SK-N-SH treated with all-trans-retinoic acid at 6 μM for 48 hours (cell line): ENCODE data around the gene PKM.

Source experiments
- ARNTL ChIP-seq: fragments of 450-650 bp; formaldehyde crosslinking; IDR thresholded peaks from 2 replicates; pipeline ENCODE4 v1.5.0; 2020; ENCODE audit warnings: low read depth, mild to moderate bottlenecking, moderate library complexity, borderline replicate concordance
- CSDC2 ChIP-seq: fragments of 250-450 bp; sonication (Bioruptor Pico); IDR thresholded peaks from 2 replicates; pipeline ENCODE4 v1.5.0; 2020; ENCODE audit warnings: mild to moderate bottlenecking, moderate library complexity
- TOX ChIP-seq: fragments of 250-450 bp; sonication (Bioruptor Pico); IDR thresholded peaks from 2 replicates; pipeline ENCODE4 v1.8.0; 2021; ENCODE audit warnings: mild to moderate bottlenecking, moderate library complexity, borderline replicate concordance
- ZNF70 ChIP-seq: fragments of 450-650 bp; formaldehyde crosslinking; IDR thresholded peaks from 2 replicates; pipeline ENCODE4 v1.5.0; 2020; ENCODE audit warnings: mild to moderate bottlenecking, moderate library complexity
- TF ChIP-seq, protein P1 (sequence below): fragments of 250-450 bp; sonication (Bioruptor Pico); IDR thresholded peaks from 2 replicates; pipeline ENCODE4 v1.8.0; 2020; ENCODE audit warnings: mild to moderate bottlenecking, moderate library complexity, borderline replicate concordance

- TF ChIP-seq TOX (CRISPR knock-in tag) (no peak), ZNF70 (no peak), CSDC2 (CRISPR knock-in tag) (no peak), ARNTL (CRISPR knock-in tag) (no peak)
- TF ChIP-seq, protein P1, sequence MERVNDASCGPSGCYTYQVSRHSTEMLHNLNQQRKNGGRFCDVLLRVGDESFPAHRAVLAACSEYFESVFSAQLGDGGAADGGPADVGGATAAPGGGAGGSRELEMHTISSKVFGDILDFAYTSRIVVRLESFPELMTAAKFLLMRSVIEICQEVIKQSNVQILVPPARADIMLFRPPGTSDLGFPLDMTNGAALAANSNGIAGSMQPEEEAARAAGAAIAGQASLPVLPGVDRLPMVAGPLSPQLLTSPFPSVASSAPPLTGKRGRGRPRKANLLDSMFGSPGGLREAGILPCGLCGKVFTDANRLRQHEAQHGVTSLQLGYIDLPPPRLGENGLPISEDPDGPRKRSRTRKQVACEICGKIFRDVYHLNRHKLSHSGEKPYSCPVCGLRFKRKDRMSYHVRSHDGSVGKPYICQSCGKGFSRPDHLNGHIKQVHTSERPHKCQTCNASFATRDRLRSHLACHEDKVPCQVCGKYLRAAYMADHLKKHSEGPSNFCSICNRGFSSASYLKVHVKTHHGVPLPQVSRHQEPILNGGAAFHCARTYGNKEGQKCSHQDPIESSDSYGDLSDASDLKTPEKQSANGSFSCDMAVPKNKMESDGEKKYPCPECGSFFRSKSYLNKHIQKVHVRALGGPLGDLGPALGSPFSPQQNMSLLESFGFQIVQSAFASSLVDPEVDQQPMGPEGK (CRISPR knock-in tag), result no peak
These were observed 7.7 kb downstream of the PKM start for GRCh38 chr15:72223278-72223677.
